ENCODE data around the gene ABHD8. TPM values are rescaled to one million over a fixed set of nuclear protein-coding genes. Genes with fewer than 3 reads are reported as not detected.

Gene ABHD8
- total and polyA plus RNA-seq, 2 of the 13 experiments (the other 11 are each of a cell fraction or from before 2014, with no cell fraction given) = 6.3 to 7.2 TPM

DNA sequence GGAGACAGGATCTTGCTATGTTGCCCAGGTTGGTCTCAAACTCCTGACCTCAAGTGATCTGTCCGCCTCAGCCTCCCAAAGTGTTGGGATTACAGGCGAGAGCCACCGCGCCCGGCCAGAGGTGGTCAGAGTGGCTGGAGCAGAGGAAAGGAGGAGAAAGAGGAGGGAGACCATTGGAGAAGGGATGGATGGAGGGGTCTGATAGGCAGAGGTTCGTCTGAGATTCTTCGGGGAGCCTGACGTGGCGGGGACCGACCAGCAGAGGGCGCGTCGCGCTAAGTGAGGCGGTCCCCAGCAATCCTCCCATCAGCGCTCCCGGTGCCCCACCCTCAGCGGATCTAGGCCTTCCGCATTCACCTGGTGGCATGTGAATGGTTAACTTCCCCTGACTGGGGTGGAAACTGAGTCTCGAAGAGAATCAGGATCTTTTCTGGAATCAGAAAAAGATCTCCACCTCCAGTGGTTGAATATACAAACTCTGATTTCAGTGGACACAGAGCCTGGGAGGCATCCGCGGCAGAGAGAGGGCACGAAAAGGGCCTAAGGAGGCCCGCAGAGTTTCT lies 43.0 kb upstream of the ABHD8 start (continued):
- TF ChIP-seq ZNF30 (CRISPR knock-in tag; IDR thresholded peaks at IDR 0.05) (no peak), RFX5 (IDR thresholded peaks at IDR 0.05; ENCODE audit: low read depth, low read length) (no peak), ADNP (CRISPR knock-in tag; IDR thresholded peaks at IDR 0.05) (no peak), MED8 (CRISPR knock-in tag; IDR thresholded peaks at IDR 0.05; ENCODE audit: insufficient replicate concordance) (no peak), MEF2D (CRISPR knock-in tag; IDR thresholded peaks at IDR 0.05) (no peak), ELF4 (CRISPR knock-in tag; IDR thresholded peaks at IDR 0.05; ENCODE audit: borderline replicate concordance) (no peak), MIER2 (CRISPR knock-in tag; IDR thresholded peaks at IDR 0.05) (no peak), BRCA1 (CRISPR knock-in tag; IDR thresholded peaks at IDR 0.05) (no peak), ZNF878 (CRISPR knock-in tag; IDR thresholded peaks at IDR 0.05) (no peak), ZSCAN20 (CRISPR knock-in tag; IDR thresholded peaks at IDR 0.05; ENCODE audit: borderline replicate concordance) (no peak), KDM1A (CRISPR knock-in tag; IDR thresholded peaks at IDR 0.05) (no peak), AGO1 (IDR thresholded peaks at IDR 0.05; ENCODE audit: low read depth, low read length, poor library complexity, severe bottlenecking) (no peak), ZNF326 (CRISPR knock-in tag; IDR thresholded peaks at IDR 0.05; ENCODE audit: borderline replicate concordance) (no peak), ZNF75D (CRISPR knock-in tag; IDR thresholded peaks at IDR 0.05; ENCODE audit: borderline replicate concordance) (no peak), SRSF4 (IDR thresholded peaks at IDR 0.05; ENCODE audit: low read depth, low read length, poor library complexity, severe bottlenecking) (no peak), ARNTL (CRISPR knock-in tag; IDR thresholded peaks at IDR 0.05) (no peak), PPARG (CRISPR knock-in tag; conservative IDR thresholded peaks at IDR 0.05) (no peak), JARID2 (CRISPR knock-in tag; IDR thresholded peaks at IDR 0.05; ENCODE audit: insufficient replicate concordance) (no peak), ZNF136 (CRISPR knock-in tag; IDR thresholded peaks at IDR 0.05; ENCODE audit: low read depth) (no peak), ZNF891 (CRISPR knock-in tag; IDR thresholded peaks at IDR 0.05) (peak; percentile 56; the same call in 1 of the 2 replicates), CAMTA2 (CRISPR knock-in tag; IDR thresholded peaks at IDR 0.05; ENCODE audit: borderline replicate concordance) (no peak), HIVEP1 (CRISPR knock-in tag; IDR thresholded peaks at IDR 0.05) (no peak), HDAC2 (CRISPR knock-in tag; IDR thresholded peaks at IDR 0.05) (no peak)
- TF ChIP-seq, protein P1, sequence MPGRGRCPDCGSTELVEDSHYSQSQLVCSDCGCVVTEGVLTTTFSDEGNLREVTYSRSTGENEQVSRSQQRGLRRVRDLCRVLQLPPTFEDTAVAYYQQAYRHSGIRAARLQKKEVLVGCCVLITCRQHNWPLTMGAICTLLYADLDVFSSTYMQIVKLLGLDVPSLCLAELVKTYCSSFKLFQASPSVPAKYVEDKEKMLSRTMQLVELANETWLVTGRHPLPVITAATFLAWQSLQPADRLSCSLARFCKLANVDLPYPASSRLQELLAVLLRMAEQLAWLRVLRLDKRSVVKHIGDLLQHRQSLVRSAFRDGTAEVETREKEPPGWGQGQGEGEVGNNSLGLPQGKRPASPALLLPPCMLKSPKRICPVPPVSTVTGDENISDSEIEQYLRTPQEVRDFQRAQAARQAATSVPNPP (CRISPR knock-in tag; IDR thresholded peaks at IDR 0.05) = no peak
- TF ChIP-seq, protein P2, sequence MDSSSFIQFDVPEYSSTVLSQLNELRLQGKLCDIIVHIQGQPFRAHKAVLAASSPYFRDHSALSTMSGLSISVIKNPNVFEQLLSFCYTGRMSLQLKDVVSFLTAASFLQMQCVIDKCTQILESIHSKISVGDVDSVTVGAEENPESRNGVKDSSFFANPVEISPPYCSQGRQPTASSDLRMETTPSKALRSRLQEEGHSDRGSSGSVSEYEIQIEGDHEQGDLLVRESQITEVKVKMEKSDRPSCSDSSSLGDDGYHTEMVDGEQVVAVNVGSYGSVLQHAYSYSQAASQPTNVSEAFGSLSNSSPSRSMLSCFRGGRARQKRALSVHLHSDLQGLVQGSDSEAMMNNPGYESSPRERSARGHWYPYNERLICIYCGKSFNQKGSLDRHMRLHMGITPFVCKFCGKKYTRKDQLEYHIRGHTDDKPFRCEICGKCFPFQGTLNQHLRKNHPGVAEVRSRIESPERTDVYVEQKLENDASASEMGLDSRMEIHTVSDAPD (CRISPR knock-in tag; IDR thresholded peaks at IDR 0.05) = no peak
- TF ChIP-seq, protein P3, sequence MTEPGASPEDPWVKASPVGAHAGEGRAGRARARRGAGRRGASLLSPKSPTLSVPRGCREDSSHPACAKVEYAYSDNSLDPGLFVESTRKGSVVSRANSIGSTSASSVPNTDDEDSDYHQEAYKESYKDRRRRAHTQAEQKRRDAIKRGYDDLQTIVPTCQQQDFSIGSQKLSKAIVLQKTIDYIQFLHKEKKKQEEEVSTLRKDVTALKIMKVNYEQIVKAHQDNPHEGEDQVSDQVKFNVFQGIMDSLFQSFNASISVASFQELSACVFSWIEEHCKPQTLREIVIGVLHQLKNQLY (CRISPR knock-in tag; IDR thresholded peaks at IDR 0.05) = no peak
- TF ChIP-seq, protein P4, sequence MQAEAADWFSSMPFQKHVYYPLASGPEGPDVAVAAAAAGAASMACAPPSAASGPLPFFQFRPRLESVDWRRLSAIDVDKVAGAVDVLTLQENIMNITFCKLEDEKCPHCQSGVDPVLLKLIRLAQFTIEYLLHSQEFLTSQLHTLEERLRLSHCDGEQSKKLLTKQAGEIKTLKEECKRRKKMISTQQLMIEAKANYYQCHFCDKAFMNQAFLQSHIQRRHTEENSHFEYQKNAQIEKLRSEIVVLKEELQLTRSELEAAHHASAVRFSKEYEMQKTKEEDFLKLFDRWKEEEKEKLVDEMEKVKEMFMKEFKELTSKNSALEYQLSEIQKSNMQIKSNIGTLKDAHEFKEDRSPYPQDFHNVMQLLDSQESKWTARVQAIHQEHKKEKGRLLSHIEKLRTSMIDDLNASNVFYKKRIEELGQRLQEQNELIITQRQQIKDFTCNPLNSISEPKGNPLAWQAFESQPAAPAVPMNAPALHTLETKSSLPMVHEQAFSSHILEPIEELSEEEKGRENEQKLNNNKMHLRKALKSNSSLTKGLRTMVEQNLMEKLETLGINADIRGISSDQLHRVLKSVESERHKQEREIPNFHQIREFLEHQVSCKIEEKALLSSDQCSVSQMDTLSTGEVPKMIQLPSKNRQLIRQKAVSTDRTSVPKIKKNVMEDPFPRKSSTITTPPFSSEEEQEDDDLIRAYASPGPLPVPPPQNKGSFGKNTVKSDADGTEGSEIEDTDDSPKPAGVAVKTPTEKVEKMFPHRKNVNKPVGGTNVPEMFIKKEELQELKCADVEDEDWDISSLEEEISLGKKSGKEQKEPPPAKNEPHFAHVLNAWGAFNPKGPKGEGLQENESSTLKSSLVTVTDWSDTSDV (CRISPR knock-in tag; IDR thresholded peaks at IDR 0.05) = 0 out of 2 replicates have a peak, but pooled peaks have one; percentile 56
